ENCODE measurements around the gene LRRC9. TPM values are rescaled to one million over a fixed set of nuclear protein-coding genes. Genes with fewer than 3 reads are reported as not detected.
A peak's percentile ranks its signal among the peaks of the same experiment; 100 is the strongest.

Gene LRRC9
- total and polyA plus RNA-seq, 7 donors: not detected

DNA sequence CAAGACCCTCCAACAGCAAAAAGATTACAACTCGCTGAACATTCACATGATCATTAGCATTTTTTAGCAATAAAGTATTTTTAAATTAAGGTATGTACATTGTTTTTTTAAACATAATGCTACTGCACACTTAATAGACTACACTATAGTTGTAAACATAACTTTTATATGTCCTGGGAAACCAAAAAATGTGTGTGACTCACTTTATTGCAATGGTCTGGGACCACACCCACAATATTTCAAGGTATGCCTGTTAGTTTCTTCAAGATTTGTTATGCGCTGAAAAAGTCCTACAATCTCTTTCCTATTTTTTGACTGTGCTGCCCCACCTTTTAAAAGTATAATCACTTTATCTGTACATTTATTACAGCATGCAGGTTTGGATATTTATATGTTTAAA lies 141.4 kb downstream of the LRRC9 start:
- H3K27me3 ChIP-seq: no peaks in the 10 kb centered on the region
- no peaks in the 10 kb centered on the region for H3K36me3 ChIP-seq
- 35 to 78% methylated on average over 2 of the region's 2 CpGs for WGBS, 2 donors
- H3K4me3 ChIP-seq: no peak overlapping the region
- no peaks in the 10 kb centered on the region for H3K9me3 ChIP-seq
- TF ChIP-seq EP300 (IDR thresholded peaks at IDR 0.05) (no peak), POLR2AphosphoS5 (IDR thresholded peaks at IDR 0.05) (no peak), POLR2A (IDR thresholded peaks at IDR 0.05) (no peak)
- TF ChIP-seq, protein P1, sequence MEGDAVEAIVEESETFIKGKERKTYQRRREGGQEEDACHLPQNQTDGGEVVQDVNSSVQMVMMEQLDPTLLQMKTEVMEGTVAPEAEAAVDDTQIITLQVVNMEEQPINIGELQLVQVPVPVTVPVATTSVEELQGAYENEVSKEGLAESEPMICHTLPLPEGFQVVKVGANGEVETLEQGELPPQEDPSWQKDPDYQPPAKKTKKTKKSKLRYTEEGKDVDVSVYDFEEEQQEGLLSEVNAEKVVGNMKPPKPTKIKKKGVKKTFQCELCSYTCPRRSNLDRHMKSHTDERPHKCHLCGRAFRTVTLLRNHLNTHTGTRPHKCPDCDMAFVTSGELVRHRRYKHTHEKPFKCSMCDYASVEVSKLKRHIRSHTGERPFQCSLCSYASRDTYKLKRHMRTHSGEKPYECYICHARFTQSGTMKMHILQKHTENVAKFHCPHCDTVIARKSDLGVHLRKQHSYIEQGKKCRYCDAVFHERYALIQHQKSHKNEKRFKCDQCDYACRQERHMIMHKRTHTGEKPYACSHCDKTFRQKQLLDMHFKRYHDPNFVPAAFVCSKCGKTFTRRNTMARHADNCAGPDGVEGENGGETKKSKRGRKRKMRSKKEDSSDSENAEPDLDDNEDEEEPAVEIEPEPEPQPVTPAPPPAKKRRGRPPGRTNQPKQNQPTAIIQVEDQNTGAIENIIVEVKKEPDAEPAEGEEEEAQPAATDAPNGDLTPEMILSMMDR (IDR thresholded peaks at IDR 0.05): no peak
- no peak for DNase-seq
- intact Hi-C loops (cut with DNase I): no loop called here
- H3K27ac ChIP-seq: no peak overlapping the region
- no peaks in the 10 kb centered on the region for H3K4me1 ChIP-seq

DNA sequence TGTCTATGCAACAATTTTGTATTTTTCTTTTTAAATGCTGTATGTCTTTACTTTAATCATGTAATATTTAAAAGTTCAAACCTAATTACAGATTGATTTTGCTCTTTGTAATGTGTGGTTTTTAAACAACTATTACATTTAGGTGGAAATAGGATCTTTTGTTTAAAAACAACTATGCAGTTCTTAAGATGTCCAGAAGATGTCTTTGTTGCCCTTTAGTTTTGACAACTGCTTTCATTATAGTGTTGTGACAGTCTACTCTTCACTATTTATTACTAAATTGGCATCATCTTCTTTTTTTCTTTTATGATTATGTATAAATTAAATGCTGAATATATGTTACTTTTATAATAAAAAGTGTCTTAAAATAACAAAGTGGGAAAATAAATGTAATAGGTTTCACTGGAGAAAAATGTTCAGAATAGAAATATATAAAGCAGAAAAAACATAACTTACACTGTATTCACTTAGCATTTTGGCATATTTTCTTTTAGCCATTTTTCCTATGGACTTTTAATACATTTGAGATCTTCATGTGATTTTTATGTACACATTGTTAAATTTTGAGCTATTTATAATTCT lies 144.6 kb downstream of the LRRC9 start:
- Histone ChIP-seq H3K4me1 (no peaks in the 10 kb centered on the region), H3K4me3 (no peak overlapping the region), H3K27me3 (no peaks in the 10 kb centered on the region), H3K9me3 (no peaks in the 10 kb centered on the region), H3K36me3 (no peaks in the 10 kb centered on the region), H3K27ac (no peak overlapping the region)
- intact Hi-C loops (cut with DNase I): loop anchor here (2.0 kb wide), 1 partner anchor 120 kb away; no protein-coding TSS in a partner anchor
- TF ChIP-seq, protein P1 (IDR thresholded peaks at IDR 0.05): peak in 3 of 4 experiments; percentile 33 to 54 (median 51)
- TF ChIP-seq POLR2A (IDR thresholded peaks at IDR 0.05): no peak
- TF ChIP-seq POLR2AphosphoS5 (IDR thresholded peaks at IDR 0.05): no peak
- TF ChIP-seq EP300 (IDR thresholded peaks at IDR 0.05): no peak
- no peak for DNase-seq

DNA sequence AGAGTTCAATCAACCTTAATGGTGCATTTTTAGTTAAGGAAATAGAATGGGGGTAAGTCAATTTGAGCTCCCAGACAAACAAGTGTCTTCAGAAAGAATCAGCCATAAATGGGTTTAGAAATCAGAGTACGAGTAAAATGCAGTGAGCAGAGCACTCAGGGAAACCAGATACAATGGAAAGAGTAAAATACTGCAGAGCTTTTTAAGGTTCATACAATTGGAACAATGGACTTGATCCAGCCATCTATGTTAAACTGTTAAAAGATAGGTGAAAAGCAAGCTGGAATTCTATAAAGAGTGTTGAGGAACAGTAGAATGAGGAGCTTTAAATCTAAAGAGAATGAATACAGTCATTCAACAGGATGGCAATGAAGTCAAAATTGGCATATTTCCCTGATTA lies 147.9 kb downstream of the LRRC9 start:
- Histone ChIP-seq H3K9me3 (no peaks in the 10 kb centered on the region), H3K4me1 (no peaks in the 10 kb centered on the region), H3K36me3 (no peaks in the 10 kb centered on the region), H3K27ac (no peak overlapping the region), H3K4me3 (no peak overlapping the region), H3K27me3 (no peaks in the 10 kb centered on the region)
- intact Hi-C loops (cut with DNase I): no loop called here
- 90 to 95% methylated on average over 1 of the region's 1 CpG for WGBS, 2 donors
- DNase-seq: no peak
- TF ChIP-seq POLR2AphosphoS5 (IDR thresholded peaks at IDR 0.05): no peak
- no peak for TF ChIP-seq POLR2A (IDR thresholded peaks at IDR 0.05)
- no peak for TF ChIP-seq EP300 (IDR thresholded peaks at IDR 0.05)
- TF ChIP-seq, protein P1 (IDR thresholded peaks at IDR 0.05): no peak

- no peaks in the 10 kb centered on the region for H3K27me3 ChIP-seq
- DNase-seq: no peak
- TF ChIP-seq POLR2AphosphoS5 (IDR thresholded peaks at IDR 0.05) (no peak), POLR2A (IDR thresholded peaks at IDR 0.05) (no peak), EP300 (IDR thresholded peaks at IDR 0.05) (no peak)
- TF ChIP-seq, protein P1 (IDR thresholded peaks at IDR 0.05): no peak
- intact Hi-C loops (cut with DNase I): no loop called here
- no peak overlapping the region for H3K27ac ChIP-seq
- no peaks in the 10 kb centered on the region for H3K4me1 ChIP-seq
- H3K4me3 ChIP-seq: no peak overlapping the region
- peaks cover 0 to 2% (median 0%) of the 10 kb centered on the region in 4 donors for H3K9me3 ChIP-seq
- no peaks in the 10 kb centered on the region for H3K36me3 ChIP-seq
Measured at GRCh38 chr14:60079723-60080122, 159.8 kb downstream of the LRRC9 start.

DNA sequence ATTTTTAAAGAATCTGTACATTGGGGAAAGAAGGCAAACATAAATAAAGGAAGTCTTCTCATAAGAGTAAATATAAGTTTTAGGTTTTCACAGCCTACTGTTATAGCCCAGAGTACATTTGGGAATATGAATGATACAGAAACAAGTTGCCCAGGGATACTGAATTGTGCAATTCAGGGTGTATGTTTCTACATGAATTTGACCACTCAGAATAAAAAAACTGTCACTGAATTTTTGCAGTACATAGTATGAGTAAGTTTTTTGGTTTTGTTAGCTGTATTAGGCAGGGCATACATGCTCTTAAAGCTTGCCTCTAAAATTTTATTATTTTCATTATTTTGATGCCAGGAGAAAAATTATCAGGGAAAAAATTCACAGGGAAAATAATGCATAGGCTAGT lies 165.1 kb downstream of the LRRC9 start:
- Histone ChIP-seq H3K4me1 (no peaks in the 10 kb centered on the region), H3K9me3 (no peaks in the 10 kb centered on the region), H3K27ac (no peak overlapping the region), H3K36me3 (no peaks in the 10 kb centered on the region), H3K4me3 (no peak overlapping the region), H3K27me3 (no peaks in the 10 kb centered on the region)
- TF ChIP-seq EP300 (IDR thresholded peaks at IDR 0.05) (no peak), POLR2AphosphoS5 (IDR thresholded peaks at IDR 0.05) (no peak), POLR2A (IDR thresholded peaks at IDR 0.05) (no peak)
- TF ChIP-seq, protein P1 (IDR thresholded peaks at IDR 0.05): no peak
- intact Hi-C loops (cut with DNase I): no loop called here
- no peak for DNase-seq
